GM18511 (cell line): ENCODE measurements around the gene INTS1.
A peak's percentile ranks its signal among the peaks of the same experiment; 100 is the strongest.

ENCODE experiments used
- ATAC-seq: cut with Tn5 transposase; IDR thresholded peaks from one replicate; pipeline ENCODE4 v1.9.1; 2021; ENCODE audit warnings: mild to moderate bottlenecking, moderate library complexity; ENCODE audit not compliant: unreplicated experiment

The INTS1 gene

GRCh38 chr7:1470901-1471300 is 33.3 kb downstream of the INTS1 start:
- ATAC-seq = no peak

GRCh38 chr7:1468643-1469298 is 35.4 kb downstream of the INTS1 start:
- ATAC-seq = no peak

GRCh38 chr7:1468203-1468602 is 36.0 kb downstream of the INTS1 start:
- no peak for ATAC-seq

- ATAC-seq = no peak
Measured at GRCh38 chr7:1466524-1467271, 37.5 kb downstream of the INTS1 start.

- no peak for ATAC-seq
Measured at GRCh38 chr7:1464694-1465093, 39.5 kb downstream of the INTS1 start.

GRCh38 chr7:1463676-1464223 is 40.4 kb downstream of the INTS1 start:
- no peak for ATAC-seq

- no peak for ATAC-seq
Measured at GRCh38 chr7:1461646-1462375, 42.4 kb downstream of the INTS1 start.

GRCh38 chr7:1460821-1461645 is 43.2 kb downstream of the INTS1 start:
- ATAC-seq = no peak

GRCh38 chr7:1459920-1460820 is 44.0 kb downstream of the INTS1 start:
- ATAC-seq = peak; percentile 1

GRCh38 chr7:1459512-1459892 is 44.7 kb downstream of the INTS1 start:
- ATAC-seq = peak; percentile 90

- peak; percentile 27 for ATAC-seq
Measured at GRCh38 chr7:1458683-1459511, 45.3 kb downstream of the INTS1 start, which contains the start of gene MICALL2. TSS of gene MICALL2 (minus strand) at chr7:1459470. CDS start at chr7:1459326, 144 bp downstream.

- ATAC-seq = no peak
Measured at GRCh38 chr7:1457949-1458682, 46.1 kb downstream of the INTS1 start.

GRCh38 chr7:1457059-1457948 is 46.9 kb downstream of the INTS1 start:
- no peak for ATAC-seq

- ATAC-seq = no peak
Measured at GRCh38 chr7:1455955-1456354, 48.2 kb downstream of the INTS1 start.

GRCh38 chr7:1455241-1455939 is 48.8 kb downstream of the INTS1 start:
- ATAC-seq = no peak

- ATAC-seq = no peak
Measured at GRCh38 chr7:1454542-1454941, 49.6 kb downstream of the INTS1 start.
